Measurements from ENCODE around the gene CDKAL1. TPM values are rescaled to one million over a fixed set of nuclear protein-coding genes. Genes with fewer than 3 reads are reported as not detected.
"Not testable (repeated sequence)": the region's sequence is repeated elsewhere in the genome, so short reads cannot be mapped to it uniquely, and the experiment has no call there.

CDKAL1 gene
- total RNA-seq, 1 donor from 2014 or later = 24.8 TPM

DNA sequence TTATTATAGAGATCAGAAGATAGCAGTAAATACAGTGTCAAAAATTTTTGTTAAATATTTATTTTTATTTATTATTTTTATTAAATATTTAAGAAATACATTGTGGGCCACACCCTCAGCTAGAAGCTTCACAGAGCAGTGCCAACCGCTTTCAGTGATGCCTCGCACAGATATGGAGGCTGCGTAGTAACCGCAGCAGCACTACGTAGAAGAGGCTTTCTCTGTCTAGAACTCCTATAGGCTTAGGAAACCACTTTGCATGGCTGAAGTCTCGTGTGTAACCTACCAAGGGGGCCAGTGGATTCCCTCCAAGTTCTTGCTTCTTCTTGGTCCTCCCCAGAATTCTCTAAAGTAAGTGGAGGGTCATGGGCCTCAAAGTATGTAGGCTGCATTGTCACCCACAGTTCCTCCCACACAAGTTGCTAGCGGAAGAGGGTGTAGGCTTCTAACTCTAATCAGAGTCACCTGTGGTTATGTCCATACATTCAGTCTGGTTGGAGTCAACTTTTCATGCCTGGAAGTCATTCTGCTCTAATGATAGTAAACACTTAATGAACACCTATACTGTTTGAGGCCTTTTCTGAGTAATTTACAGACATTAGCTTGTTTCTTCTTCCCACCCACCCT, 285.6 kb downstream of the CDKAL1 start:
- H3K4me1 Mint-ChIP-seq (ENCODE audit: low read depth, unreplicated experiment) = peaks cover 18% of the 10 kb centered on the region
- DNase-seq = no peak
- peaks cover 1% of the 10 kb centered on the region for H3K9me3 Mint-ChIP-seq (ENCODE audit: unreplicated experiment)
- TF ChIP-seq, protein P1, sequence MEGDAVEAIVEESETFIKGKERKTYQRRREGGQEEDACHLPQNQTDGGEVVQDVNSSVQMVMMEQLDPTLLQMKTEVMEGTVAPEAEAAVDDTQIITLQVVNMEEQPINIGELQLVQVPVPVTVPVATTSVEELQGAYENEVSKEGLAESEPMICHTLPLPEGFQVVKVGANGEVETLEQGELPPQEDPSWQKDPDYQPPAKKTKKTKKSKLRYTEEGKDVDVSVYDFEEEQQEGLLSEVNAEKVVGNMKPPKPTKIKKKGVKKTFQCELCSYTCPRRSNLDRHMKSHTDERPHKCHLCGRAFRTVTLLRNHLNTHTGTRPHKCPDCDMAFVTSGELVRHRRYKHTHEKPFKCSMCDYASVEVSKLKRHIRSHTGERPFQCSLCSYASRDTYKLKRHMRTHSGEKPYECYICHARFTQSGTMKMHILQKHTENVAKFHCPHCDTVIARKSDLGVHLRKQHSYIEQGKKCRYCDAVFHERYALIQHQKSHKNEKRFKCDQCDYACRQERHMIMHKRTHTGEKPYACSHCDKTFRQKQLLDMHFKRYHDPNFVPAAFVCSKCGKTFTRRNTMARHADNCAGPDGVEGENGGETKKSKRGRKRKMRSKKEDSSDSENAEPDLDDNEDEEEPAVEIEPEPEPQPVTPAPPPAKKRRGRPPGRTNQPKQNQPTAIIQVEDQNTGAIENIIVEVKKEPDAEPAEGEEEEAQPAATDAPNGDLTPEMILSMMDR (IDR thresholded peaks at IDR 0.05; ENCODE audit: partially characterized antibody, unreplicated experiment) = no peak
- H3K27me3 Mint-ChIP-seq (ENCODE audit: unreplicated experiment) = peaks cover 3% of the 10 kb centered on the region
- H3K27ac Mint-ChIP-seq (ENCODE audit: unreplicated experiment) = no peak overlapping the region
- H3K4me3 Mint-ChIP-seq (ENCODE audit: unreplicated experiment) = no peak overlapping the region
- H3K36me3 Mint-ChIP-seq (ENCODE audit: unreplicated experiment) = no peaks in the 10 kb centered on the region

DNA sequence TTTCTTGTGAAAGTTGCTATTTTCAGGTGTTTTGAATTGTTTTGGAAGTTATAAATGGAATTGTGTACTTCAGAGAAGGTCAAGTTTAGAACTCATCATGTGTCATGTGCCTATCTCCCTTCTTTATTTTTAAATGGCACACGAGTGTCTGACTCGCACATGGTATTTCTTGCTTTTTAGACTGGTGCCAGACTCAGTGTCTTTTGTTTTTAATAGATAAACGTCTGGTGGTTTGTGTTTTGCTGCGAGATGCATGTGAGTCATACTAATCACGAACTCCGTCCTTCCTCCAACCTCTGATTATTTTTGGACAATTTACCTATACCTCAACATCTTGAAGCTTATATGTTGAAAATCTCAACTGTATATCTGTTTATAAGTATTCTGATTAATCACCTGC, 292.1 kb downstream of the CDKAL1 start:
- Mint-ChIP-seq H3K27ac (ENCODE audit: unreplicated experiment) (no peak overlapping the region), H3K9me3 (ENCODE audit: unreplicated experiment) (no peaks in the 10 kb centered on the region), H3K4me3 (ENCODE audit: unreplicated experiment) (no peak overlapping the region), H3K4me1 (ENCODE audit: low read depth, unreplicated experiment) (no peaks in the 10 kb centered on the region), H3K36me3 (ENCODE audit: unreplicated experiment) (no peaks in the 10 kb centered on the region), H3K27me3 (ENCODE audit: unreplicated experiment) (peaks cover 3% of the 10 kb centered on the region)
- TF ChIP-seq, protein P1 (IDR thresholded peaks at IDR 0.05; ENCODE audit: partially characterized antibody, unreplicated experiment) = no peak
- no peak for DNase-seq

DNA sequence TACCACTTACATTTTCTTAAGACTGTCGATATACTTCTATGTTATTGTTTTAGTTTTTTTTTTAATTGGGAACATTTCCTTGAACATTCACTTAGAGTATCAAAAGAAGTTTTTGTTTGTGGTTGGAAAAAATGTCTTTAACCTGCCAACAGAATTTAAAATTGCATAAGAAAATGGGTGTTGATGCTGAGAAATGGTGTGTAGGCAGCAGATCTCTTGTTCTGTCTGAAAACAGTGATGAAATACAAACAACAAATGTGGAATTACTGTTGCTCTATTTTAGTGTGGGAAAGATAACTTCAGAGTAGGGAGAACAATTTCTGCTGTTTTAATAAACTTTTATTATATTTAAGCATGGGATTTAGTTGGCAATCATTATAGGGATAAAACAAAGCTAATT, 293.5 kb downstream of the CDKAL1 start:
- no peak for DNase-seq
- peaks cover 3% of the 10 kb centered on the region for H3K27me3 Mint-ChIP-seq (ENCODE audit: unreplicated experiment)
- H3K27ac Mint-ChIP-seq (ENCODE audit: unreplicated experiment) = no peak overlapping the region
- no peak overlapping the region for H3K4me3 Mint-ChIP-seq (ENCODE audit: unreplicated experiment)
- no peaks in the 10 kb centered on the region for H3K9me3 Mint-ChIP-seq (ENCODE audit: unreplicated experiment)
- TF ChIP-seq, protein P1 (IDR thresholded peaks at IDR 0.05; ENCODE audit: partially characterized antibody, unreplicated experiment) = no peak
- H3K36me3 Mint-ChIP-seq (ENCODE audit: unreplicated experiment) = no peaks in the 10 kb centered on the region
- no peaks in the 10 kb centered on the region for H3K4me1 Mint-ChIP-seq (ENCODE audit: low read depth, unreplicated experiment)

DNA sequence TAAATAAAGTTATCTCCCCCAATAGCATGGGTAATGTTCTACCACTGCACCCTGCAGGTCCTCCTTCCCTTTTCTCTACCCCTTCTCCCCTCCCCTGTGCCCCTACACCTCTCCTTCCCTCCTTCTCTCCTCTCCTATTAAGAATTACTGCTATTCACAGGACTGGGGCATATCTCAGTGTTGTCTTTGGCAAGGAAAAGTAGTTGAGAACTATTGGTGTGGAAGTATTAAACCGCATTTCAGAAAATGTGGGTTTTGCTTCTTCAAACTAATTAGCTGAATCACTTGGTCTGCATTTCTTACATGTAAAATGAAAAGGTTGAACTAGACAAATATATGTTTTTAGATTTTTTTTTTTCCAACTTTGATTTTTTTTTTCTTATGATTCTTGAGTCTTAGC, 296.3 kb downstream of the CDKAL1 start:
- TF ChIP-seq, protein P1 (IDR thresholded peaks at IDR 0.05; ENCODE audit: partially characterized antibody, unreplicated experiment) = no peak
- Mint-ChIP-seq H3K27ac (ENCODE audit: unreplicated experiment) (no peak overlapping the region), H3K36me3 (ENCODE audit: unreplicated experiment) (no peaks in the 10 kb centered on the region), H3K4me3 (ENCODE audit: unreplicated experiment) (no peak overlapping the region), H3K9me3 (ENCODE audit: unreplicated experiment) (no peaks in the 10 kb centered on the region), H3K27me3 (ENCODE audit: unreplicated experiment) (no peaks in the 10 kb centered on the region), H3K4me1 (ENCODE audit: low read depth, unreplicated experiment) (peaks cover 2% of the 10 kb centered on the region)
- no peak for DNase-seq

DNA sequence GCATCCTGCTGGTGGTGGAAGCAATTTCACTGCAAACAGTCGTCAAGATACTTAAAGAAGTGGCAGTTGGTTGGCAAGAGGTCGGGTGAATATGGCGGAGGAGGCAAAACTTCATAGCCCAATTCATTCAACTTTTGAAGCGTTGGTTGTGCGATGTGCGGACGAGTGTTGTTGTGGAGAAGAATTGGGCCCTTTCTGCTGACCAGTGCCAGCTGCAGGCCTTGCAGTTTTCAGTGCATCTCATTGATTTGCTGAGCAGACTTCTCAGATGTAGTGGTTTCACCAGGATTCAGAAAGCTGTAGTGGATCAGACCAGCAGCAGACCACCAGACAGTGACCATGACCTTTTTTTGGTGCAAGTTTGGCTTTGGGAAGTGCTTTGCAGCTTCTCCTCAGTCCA, 297.0 kb downstream of the CDKAL1 start:
- H3K9me3 Mint-ChIP-seq (ENCODE audit: unreplicated experiment); H3K4me1 Mint-ChIP-seq (ENCODE audit: low read depth, unreplicated experiment); H3K4me3 Mint-ChIP-seq (ENCODE audit: unreplicated experiment); DNase-seq; H3K36me3 Mint-ChIP-seq (ENCODE audit: unreplicated experiment); H3K27ac Mint-ChIP-seq (ENCODE audit: unreplicated experiment); H3K27me3 Mint-ChIP-seq (ENCODE audit: unreplicated experiment): not testable (repeated sequence)

Data from glutamatergic neuron (in vitro differentiated cells).